ENCODE results near the gene CD164.

The CD164 gene

GRCh38 chr6:109343518-109343917 lies 38.7 kb downstream of the CD164 start:
- Histone ChIP-seq H3K36me3 (peaks cover 26% of the 10 kb centered on the region), H3K27me3 (no peaks in the 10 kb centered on the region), H3K4me1 (ENCODE audit: control insufficient read depth in 1 of 2, insufficient read depth in 1 of 2, low read depth in 1 of 2, low read length in 1 of 2) (peaks cover 3 to 8% of the 10 kb centered on the region in 2 experiments), H3K4me3 (ENCODE audit: low read depth in 1 of 2, low read length in 1 of 2) (no peak overlapping the region), H3K27ac (no peak overlapping the region), H3K9me3 (no peaks in the 10 kb centered on the region)
- TF ChIP-seq CTCF (IDR thresholded peaks at IDR 0.05): no peak

- Histone ChIP-seq H3K9me3 (no peaks in the 10 kb centered on the region), H3K4me3 (ENCODE audit: low read depth in 1 of 2, low read length in 1 of 2) (no peak overlapping the region), H3K27me3 (no peaks in the 10 kb centered on the region), H3K4me1 (ENCODE audit: control insufficient read depth in 1 of 2, insufficient read depth in 1 of 2, low read depth in 1 of 2, low read length in 1 of 2) (peaks cover 3 to 8% of the 10 kb centered on the region in 2 experiments), H3K36me3 (peaks cover 28% of the 10 kb centered on the region), H3K27ac (no peak overlapping the region)
- no peak for TF ChIP-seq CTCF (IDR thresholded peaks at IDR 0.05)
These were observed 39.4 kb downstream of the CD164 start for GRCh38 chr6:109342911-109343310.

GRCh38 chr6:109342506-109342905 lies 39.8 kb downstream of the CD164 start:
- H3K4me3 ChIP-seq (ENCODE audit: low read depth in 1 of 2, low read length in 1 of 2): no peak overlapping the region
- H3K36me3 ChIP-seq: peaks cover 28% of the 10 kb centered on the region
- peaks cover 3 to 8% of the 10 kb centered on the region in 2 experiments for H3K4me1 ChIP-seq (ENCODE audit: control insufficient read depth in 1 of 2, insufficient read depth in 1 of 2, low read depth in 1 of 2, low read length in 1 of 2)
- no peak for TF ChIP-seq CTCF (IDR thresholded peaks at IDR 0.05)
- no peak overlapping the region for H3K27ac ChIP-seq
- no peaks in the 10 kb centered on the region for H3K9me3 ChIP-seq
- no peaks in the 10 kb centered on the region for H3K27me3 ChIP-seq

- Histone ChIP-seq H3K27me3 (no peaks in the 10 kb centered on the region), H3K27ac (no peak overlapping the region), H3K4me1 (ENCODE audit: control insufficient read depth in 1 of 2, insufficient read depth in 1 of 2, low read depth in 1 of 2, low read length in 1 of 2) (peaks cover 3 to 8% of the 10 kb centered on the region in 2 experiments), H3K4me3 (ENCODE audit: low read depth in 1 of 2, low read length in 1 of 2) (no peak overlapping the region), H3K36me3 (peaks cover 28% of the 10 kb centered on the region), H3K9me3 (no peaks in the 10 kb centered on the region)
- TF ChIP-seq CTCF (IDR thresholded peaks at IDR 0.05): no peak
These were observed 41.5 kb downstream of the CD164 start for GRCh38 chr6:109340811-109341210.

GRCh38 chr6:109339906-109340678 lies 42.2 kb downstream of the CD164 start:
- H3K4me3 ChIP-seq (ENCODE audit: low read depth in 1 of 2, low read length in 1 of 2): no peak overlapping the region
- peaks cover 28% of the 10 kb centered on the region for H3K36me3 ChIP-seq
- H3K4me1 ChIP-seq (ENCODE audit: control insufficient read depth in 1 of 2, insufficient read depth in 1 of 2, low read depth in 1 of 2, low read length in 1 of 2): peaks cover 3 to 8% of the 10 kb centered on the region in 2 experiments
- TF ChIP-seq CTCF (IDR thresholded peaks at IDR 0.05): no peak
- H3K9me3 ChIP-seq: no peaks in the 10 kb centered on the region
- no peak overlapping the region for H3K27ac ChIP-seq
- H3K27me3 ChIP-seq: no peaks in the 10 kb centered on the region

Data from neutrophil (primary cell).